ENCODE results near the gene TRMT11.

DNA sequence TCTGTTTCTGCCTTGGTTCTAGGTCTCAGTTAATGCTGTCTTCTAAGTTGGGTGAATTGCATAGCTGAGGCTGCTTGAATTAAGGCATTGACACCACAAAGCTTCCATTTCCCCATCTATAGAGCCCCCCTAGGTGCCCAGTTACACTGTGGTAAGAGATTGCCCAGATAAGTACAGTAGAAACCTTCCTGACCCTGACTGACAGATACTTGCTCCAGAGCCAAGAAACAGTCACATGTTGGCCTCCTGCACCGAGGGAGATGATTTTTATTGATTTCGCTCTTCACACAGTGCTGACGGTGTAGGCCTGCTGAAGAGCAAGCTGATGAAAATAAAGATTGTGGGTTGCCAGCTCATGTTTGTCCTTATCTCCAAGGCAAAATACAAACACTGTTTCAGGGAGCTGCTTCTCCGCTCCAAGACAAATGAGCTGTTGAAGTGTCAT lies 67.9 kb downstream of the TRMT11 start:
- TF ChIP-seq EZH2 (IDR thresholded peaks at IDR 0.05; ENCODE audit: insufficient read depth, poor library complexity, severe bottlenecking): no peak
- no peak for TF ChIP-seq EZH2phosphoT487 (IDR thresholded peaks at IDR 0.05; ENCODE audit: insufficient read depth, low read depth)
